NCI-H345 (cell line): Measurements from ENCODE around the gene SLC30A3.

ENCODE experiments used
- DNase-seq: peaks from one replicate; lab custom pipeline; 2025; lab: John Stamatoyannopoulos, UW

SLC30A3 gene

GRCh38 chr2:27256855-27257454 is 5.9 kb downstream of the SLC30A3 start:
- no peak for DNase-seq

- DNase-seq = no peak
These were observed 7.2 kb downstream of the SLC30A3 start for GRCh38 chr2:27255660-27256059.

GRCh38 chr2:27255187-27255586 is 7.7 kb downstream of the SLC30A3 start:
- no peak for DNase-seq

GRCh38 chr2:27251766-27252165 is 11.1 kb downstream of the SLC30A3 start:
- DNase-seq = no peak

GRCh38 chr2:27250652-27251379 is 12.0 kb downstream of the SLC30A3 start:
- no peak for DNase-seq

GRCh38 chr2:27249891-27250651 is 12.8 kb downstream of the SLC30A3 start:
- no peak for DNase-seq

- no peak for DNase-seq
These were observed 13.5 kb downstream of the SLC30A3 start for GRCh38 chr2:27249159-27249890.

- DNase-seq = no peak
These were observed 15.0 kb downstream of the SLC30A3 start for GRCh38 chr2:27247893-27248292.

- DNase-seq = no peak
These were observed 17.2 kb downstream of the SLC30A3 start for GRCh38 chr2:27245626-27246025.

- DNase-seq = no peak
These were observed 17.7 kb downstream of the SLC30A3 start for GRCh38 chr2:27245116-27245515.

- DNase-seq = no peak
These were observed 19.3 kb downstream of the SLC30A3 start for GRCh38 chr2:27243391-27244130.

GRCh38 chr2:27242614-27242951 is 20.3 kb downstream of the SLC30A3 start:
- DNase-seq = no peak

GRCh38 chr2:27241761-27242613 is 20.9 kb downstream of the SLC30A3 start:
- DNase-seq = no peak

- no peak for DNase-seq
These were observed 22.4 kb downstream of the SLC30A3 start for GRCh38 chr2:27240406-27240805.

GRCh38 chr2:27238976-27239375 is 23.9 kb downstream of the SLC30A3 start:
- DNase-seq = no peak

- DNase-seq = no peak
These were observed 25.4 kb downstream of the SLC30A3 start for GRCh38 chr2:27237341-27237945.

- no peak for DNase-seq
These were observed 26.2 kb downstream of the SLC30A3 start for GRCh38 chr2:27236626-27237025.

GRCh38 chr2:27236136-27236535 is 26.7 kb downstream of the SLC30A3 start:
- DNase-seq = no peak

GRCh38 chr2:27233341-27233740 is 29.5 kb downstream of the SLC30A3 start:
- no peak for DNase-seq

GRCh38 chr2:27231921-27232320 is 30.9 kb downstream of the SLC30A3 start:
- DNase-seq = no peak
